Measurements from ENCODE around the gene NDUFC1. TPM values are rescaled to one million over a fixed set of nuclear protein-coding genes. Genes with fewer than 3 reads are reported as not detected.

NDUFC1 gene
- total RNA-seq, 1 donor = 39.7 TPM

- DNase-seq (ENCODE audit: low read depth) = peak; percentile 32
- no peak overlapping the region for H3K4me3 ChIP-seq (ENCODE audit: low read depth, low read length)
- TF ChIP-seq, protein P1, sequence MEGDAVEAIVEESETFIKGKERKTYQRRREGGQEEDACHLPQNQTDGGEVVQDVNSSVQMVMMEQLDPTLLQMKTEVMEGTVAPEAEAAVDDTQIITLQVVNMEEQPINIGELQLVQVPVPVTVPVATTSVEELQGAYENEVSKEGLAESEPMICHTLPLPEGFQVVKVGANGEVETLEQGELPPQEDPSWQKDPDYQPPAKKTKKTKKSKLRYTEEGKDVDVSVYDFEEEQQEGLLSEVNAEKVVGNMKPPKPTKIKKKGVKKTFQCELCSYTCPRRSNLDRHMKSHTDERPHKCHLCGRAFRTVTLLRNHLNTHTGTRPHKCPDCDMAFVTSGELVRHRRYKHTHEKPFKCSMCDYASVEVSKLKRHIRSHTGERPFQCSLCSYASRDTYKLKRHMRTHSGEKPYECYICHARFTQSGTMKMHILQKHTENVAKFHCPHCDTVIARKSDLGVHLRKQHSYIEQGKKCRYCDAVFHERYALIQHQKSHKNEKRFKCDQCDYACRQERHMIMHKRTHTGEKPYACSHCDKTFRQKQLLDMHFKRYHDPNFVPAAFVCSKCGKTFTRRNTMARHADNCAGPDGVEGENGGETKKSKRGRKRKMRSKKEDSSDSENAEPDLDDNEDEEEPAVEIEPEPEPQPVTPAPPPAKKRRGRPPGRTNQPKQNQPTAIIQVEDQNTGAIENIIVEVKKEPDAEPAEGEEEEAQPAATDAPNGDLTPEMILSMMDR (IDR thresholded peaks at IDR 0.05; ENCODE audit: insufficient read depth, low read depth, low read length) = no peak
Observed at GRCh38 chr4:139297001-139297410, 5.3 kb downstream of the NDUFC1 start.

DNA sequence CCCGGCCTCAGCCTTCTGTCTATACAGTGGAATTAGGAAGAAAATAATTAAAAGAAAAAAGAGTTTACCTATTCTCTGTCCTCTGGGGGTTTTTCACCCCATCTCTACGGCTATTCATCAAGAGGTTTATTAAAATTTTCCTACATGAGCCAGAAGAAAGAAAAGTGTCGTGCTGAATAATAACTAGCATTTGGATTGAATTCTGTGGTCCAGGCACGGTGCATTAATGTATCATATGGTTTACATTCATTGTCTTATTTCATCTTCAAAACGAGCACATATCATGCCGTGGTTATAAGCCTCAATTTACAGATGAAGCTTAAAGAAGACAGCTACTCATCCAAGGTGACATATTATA lies 6.4 kb downstream of the NDUFC1 start:
- peak overlapping the region; percentile 87 for H3K4me3 ChIP-seq (ENCODE audit: low read depth, low read length)
- no peak for DNase-seq (ENCODE audit: low read depth)
- TF ChIP-seq, protein P1 (IDR thresholded peaks at IDR 0.05; ENCODE audit: insufficient read depth, low read depth, low read length) = no peak

DNA sequence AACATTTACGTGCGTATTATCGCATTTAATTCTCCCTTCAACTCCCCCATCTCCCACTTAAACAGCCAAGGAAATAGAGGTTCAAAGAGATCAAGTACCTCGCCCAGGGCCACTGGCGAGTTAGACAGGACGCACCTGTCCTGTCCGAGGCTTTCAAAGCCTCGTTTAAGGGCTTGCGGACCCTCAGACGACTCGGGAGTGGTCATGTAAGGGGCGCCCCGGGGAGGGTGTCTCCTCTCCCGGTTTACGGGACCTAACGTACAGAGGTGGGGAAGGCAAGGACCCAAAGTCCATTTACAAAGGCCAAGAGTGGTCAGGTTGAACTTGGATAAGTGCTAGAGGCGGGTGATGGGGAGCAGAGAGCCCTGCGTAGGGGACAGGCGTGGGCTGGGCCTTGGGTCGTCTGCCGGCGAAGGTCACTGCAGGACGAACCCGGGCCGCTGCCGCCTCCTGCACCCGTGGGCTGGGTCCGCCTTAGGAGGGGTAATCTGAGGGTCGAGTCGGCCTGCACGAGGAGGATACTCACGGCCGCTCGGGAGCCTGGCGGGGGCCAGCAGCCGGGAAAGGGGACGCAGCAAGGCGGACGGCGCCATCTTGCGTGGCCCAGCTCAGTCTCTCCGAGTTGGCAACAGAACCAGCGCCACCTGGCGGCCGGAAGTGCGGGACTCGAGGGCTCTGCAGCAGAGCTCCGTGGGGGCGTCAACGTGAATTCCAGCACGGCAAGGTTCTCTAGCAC lies 6.9 kb downstream of the NDUFC1 start:
- peak overlapping the region; percentile 87 for H3K4me3 ChIP-seq (ENCODE audit: low read depth, low read length)
- TF ChIP-seq, protein P1 (IDR thresholded peaks at IDR 0.05; ENCODE audit: insufficient read depth, low read depth, low read length) = peak; percentile 94
- DNase-seq (ENCODE audit: low read depth) = peak; percentile 93

DNA sequence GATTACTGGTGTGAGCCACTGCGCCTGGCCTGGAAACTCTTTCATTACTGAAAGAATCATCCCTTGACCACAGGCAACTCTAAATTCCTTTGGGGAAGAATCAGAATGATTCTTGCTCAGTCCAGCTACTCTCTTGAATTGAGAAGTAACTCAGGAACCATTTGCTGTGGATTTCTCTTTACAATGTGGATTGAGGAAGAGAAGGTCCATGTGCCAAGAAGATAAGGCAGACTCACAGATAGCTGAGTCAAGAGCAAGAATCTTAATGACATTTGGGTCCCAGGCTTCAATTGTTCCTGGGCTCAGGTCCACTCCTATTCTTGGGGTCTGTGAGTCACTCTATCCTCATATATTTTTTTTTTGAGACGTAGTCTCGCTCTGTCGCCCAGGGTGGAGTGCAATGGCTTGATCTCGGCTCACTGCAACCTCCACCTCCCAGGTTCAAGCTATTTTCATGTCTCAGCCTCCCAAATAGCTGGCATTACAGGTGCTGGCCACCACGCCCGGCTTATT lies 16.0 kb downstream of the NDUFC1 start:
- DNase-seq (ENCODE audit: low read depth) = no peak
- no peak overlapping the region for H3K4me3 ChIP-seq (ENCODE audit: low read depth, low read length)
- TF ChIP-seq, protein P1 (IDR thresholded peaks at IDR 0.05; ENCODE audit: insufficient read depth, low read depth, low read length) = no peak

DNA sequence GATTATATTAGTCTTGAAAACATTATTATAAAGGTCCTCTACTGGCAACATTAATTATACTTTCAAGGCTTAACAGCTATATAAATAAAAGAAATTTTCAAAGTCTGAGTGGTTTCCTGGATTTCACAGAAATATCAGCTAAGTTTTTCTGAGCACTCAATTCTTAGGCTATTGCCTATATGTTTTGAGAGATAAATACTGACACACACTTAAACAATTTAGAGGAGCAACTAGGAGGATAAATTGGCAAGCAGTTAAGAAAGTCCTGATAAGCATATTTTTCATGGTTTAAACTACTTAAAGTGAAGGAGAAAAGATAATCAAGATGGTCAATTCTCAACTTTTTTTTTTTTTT lies 19.6 kb downstream of the NDUFC1 start:
- H3K4me3 ChIP-seq (ENCODE audit: low read depth, low read length) = no peak overlapping the region
- TF ChIP-seq, protein P1 (IDR thresholded peaks at IDR 0.05; ENCODE audit: insufficient read depth, low read depth, low read length) = no peak
- peak; percentile 26 for DNase-seq (ENCODE audit: low read depth)

GRCh38 chr4:139282065-139282720 lies 20.1 kb downstream of the NDUFC1 start:
- TF ChIP-seq, protein P1 (IDR thresholded peaks at IDR 0.05; ENCODE audit: insufficient read depth, low read depth, low read length) = no peak
- H3K4me3 ChIP-seq (ENCODE audit: low read depth, low read length) = no peak overlapping the region
- DNase-seq (ENCODE audit: low read depth) = peak; percentile 49

Measured in fibroblast of villous mesenchyme (primary cell).